Measurements from ENCODE around the gene PCSK2. TPM values are rescaled to one million over a fixed set of nuclear protein-coding genes. Genes with fewer than 3 reads are reported as not detected.

PCSK2 gene
- total RNA-seq, 1 donor from 2014 or later, result 11.5 TPM

DNA sequence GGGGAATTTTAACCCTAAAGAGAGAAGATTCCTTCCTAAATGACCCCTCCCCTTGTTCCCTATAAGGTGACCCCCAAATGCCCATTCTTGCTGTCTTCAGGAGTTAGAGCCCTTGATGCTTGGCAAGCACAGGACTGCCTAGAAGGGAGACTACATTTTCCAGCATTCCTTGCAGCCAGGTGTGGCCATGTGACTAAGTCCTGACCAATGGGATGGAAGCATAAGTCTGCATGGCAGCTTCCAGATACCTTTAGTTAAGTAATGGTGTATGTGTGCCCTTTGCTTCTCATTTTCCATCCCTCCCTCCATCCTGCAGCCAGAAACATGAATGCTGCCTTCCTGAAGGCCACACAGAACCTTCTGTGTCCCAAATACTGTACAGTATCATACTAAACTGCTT, 298.8 kb downstream of the PCSK2 start:
- Mint-ChIP-seq H3K9me3 (ENCODE audit: low read depth) (no peaks in the 10 kb centered on the region), H3K27me3 (peaks cover 4% of the 10 kb centered on the region), H3K4me3 (ENCODE audit: low read depth) (no peak overlapping the region), H3K36me3 (ENCODE audit: insufficient read depth) (peaks cover 2% of the 10 kb centered on the region), H3K4me1 (ENCODE audit: low read depth) (peaks cover 9% of the 10 kb centered on the region), H3K27ac (no peak overlapping the region)
- DNase-seq (ENCODE audit: low spot score, unreplicated experiment), result no peak
- TF ChIP-seq, protein P1, sequence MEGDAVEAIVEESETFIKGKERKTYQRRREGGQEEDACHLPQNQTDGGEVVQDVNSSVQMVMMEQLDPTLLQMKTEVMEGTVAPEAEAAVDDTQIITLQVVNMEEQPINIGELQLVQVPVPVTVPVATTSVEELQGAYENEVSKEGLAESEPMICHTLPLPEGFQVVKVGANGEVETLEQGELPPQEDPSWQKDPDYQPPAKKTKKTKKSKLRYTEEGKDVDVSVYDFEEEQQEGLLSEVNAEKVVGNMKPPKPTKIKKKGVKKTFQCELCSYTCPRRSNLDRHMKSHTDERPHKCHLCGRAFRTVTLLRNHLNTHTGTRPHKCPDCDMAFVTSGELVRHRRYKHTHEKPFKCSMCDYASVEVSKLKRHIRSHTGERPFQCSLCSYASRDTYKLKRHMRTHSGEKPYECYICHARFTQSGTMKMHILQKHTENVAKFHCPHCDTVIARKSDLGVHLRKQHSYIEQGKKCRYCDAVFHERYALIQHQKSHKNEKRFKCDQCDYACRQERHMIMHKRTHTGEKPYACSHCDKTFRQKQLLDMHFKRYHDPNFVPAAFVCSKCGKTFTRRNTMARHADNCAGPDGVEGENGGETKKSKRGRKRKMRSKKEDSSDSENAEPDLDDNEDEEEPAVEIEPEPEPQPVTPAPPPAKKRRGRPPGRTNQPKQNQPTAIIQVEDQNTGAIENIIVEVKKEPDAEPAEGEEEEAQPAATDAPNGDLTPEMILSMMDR (IDR thresholded peaks at IDR 0.05; ENCODE audit: unreplicated experiment), result no peak

DNA sequence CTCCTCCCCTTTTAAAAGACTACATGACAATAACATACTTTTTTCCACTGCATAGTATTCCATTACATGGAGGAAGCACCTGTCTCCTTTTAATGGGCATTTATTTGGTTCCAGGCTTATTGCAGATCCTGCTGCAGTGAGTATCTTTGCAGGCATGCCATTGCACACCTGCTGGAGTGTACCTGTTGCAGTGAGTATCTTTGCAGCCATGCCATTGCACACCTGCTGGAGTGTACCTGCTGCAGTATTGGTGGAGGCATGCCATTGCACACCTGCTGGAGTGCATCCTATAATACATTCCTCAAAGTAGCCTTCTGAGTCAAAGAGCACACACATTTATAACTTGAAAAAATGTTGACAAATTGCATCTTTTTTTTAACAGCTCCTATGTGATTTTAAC, 302.7 kb downstream of the PCSK2 start:
- Mint-ChIP-seq H3K27me3 (peaks cover 4% of the 10 kb centered on the region), H3K4me3 (ENCODE audit: low read depth) (peak overlapping the region; percentile 72), H3K27ac (peak overlapping the region; percentile 67), H3K9me3 (ENCODE audit: low read depth) (no peaks in the 10 kb centered on the region), H3K4me1 (ENCODE audit: low read depth) (peaks cover 14% of the 10 kb centered on the region), H3K36me3 (ENCODE audit: insufficient read depth) (peaks cover 2% of the 10 kb centered on the region)
- TF ChIP-seq, protein P1 (IDR thresholded peaks at IDR 0.05; ENCODE audit: unreplicated experiment), result no peak
- DNase-seq (ENCODE audit: low spot score, unreplicated experiment), result no peak

DNA sequence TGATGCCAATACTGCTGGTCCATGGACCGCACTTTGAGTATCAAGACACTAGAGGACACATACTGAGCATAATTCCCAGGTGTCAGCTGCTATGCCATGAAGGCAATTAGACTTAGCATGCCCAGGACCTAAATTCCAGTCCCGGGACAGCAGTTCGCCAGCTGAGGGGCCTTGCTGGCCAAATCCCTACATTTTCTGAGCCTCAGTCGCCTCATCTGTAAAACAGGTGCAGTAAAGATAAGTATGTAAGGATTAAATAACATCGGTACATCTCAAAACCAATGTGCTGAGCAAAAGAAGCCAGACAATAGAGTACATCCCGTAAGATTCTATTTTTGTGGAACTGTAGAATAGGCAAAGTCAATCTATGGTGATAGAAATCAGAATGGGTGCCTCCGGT, 303.3 kb downstream of the PCSK2 start:
- TF ChIP-seq, protein P1 (IDR thresholded peaks at IDR 0.05; ENCODE audit: unreplicated experiment), result no peak
- H3K9me3 Mint-ChIP-seq (ENCODE audit: low read depth), result no peaks in the 10 kb centered on the region
- H3K36me3 Mint-ChIP-seq (ENCODE audit: insufficient read depth), result peaks cover 2% of the 10 kb centered on the region
- peaks cover 4% of the 10 kb centered on the region for H3K27me3 Mint-ChIP-seq
- peak overlapping the region; percentile 74 for H3K27ac Mint-ChIP-seq
- peaks cover 14% of the 10 kb centered on the region for H3K4me1 Mint-ChIP-seq (ENCODE audit: low read depth)
- DNase-seq (ENCODE audit: low spot score, unreplicated experiment), result no peak
- H3K4me3 Mint-ChIP-seq (ENCODE audit: low read depth), result peak overlapping the region; percentile 72

DNA sequence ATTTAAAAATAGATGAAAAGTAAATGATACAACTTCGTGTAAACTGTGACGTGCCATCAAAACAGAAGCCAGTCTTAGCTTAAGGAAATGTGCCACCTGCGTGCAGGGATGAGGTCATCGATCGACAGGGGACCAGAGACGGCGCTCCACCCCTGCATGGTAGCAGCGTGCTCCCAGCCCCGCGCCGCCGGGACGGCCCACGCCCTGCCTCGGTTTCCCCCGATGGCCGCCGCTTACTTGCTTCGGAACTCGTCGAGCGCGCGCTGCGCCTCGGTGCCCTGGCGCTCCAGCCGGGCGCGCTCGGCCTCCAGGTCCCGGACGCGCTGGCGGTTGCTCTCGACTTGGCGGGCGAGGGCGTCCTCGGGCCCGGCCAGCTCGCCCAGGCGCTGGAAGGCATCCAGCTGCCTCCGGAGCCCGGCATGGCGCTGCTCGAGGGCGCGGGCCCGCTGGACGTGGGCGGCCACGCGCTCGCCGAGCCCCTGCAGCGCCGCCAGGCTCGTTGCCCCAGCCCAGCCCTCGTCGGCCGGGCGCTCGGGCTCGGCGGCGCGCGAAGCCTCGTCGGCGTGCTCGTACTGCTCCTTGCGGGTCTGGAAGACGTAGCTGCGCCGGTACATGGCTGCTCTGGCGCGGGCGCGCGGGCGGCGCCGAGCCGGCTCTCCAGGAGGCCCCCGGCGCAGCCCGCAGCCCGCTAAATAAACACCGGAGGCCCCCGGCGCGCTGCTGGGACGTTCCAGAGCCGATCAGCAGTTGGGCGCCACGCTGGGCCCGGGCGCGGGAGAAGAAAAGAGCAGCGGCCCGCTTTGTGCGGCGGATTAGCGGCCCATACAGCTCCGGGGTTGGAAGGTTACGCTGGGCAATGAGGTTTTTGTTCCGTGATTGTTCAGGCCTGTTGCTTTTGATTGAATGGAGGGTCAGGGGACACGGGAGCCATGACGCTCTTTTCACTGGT, 304.1 kb downstream of the PCSK2 start, which contains the start of gene BFSP1:
Gene BFSP1, minus strand, starts transcription at position 664 of the 949 bp plus-strand sequence. Its CDS starts 50 bp downstream, at position 614.
- H3K27me3 Mint-ChIP-seq, result peaks cover 4% of the 10 kb centered on the region
- TF ChIP-seq, protein P1 (IDR thresholded peaks at IDR 0.05; ENCODE audit: unreplicated experiment), result no peak
- peak within 1 kb of the TSS; percentile 97 for H3K27ac Mint-ChIP-seq
- DNase-seq (ENCODE audit: low spot score, unreplicated experiment), result peak; percentile 45
- H3K4me3 Mint-ChIP-seq (ENCODE audit: low read depth), result peak within 1 kb of the TSS; percentile 81
- H3K36me3 Mint-ChIP-seq (ENCODE audit: insufficient read depth), result no peaks in the 10 kb centered on the region
- H3K4me1 Mint-ChIP-seq (ENCODE audit: low read depth), result peaks cover 12% of the 10 kb centered on the region
- no peaks in the 10 kb centered on the region for H3K9me3 Mint-ChIP-seq (ENCODE audit: low read depth)

DNA sequence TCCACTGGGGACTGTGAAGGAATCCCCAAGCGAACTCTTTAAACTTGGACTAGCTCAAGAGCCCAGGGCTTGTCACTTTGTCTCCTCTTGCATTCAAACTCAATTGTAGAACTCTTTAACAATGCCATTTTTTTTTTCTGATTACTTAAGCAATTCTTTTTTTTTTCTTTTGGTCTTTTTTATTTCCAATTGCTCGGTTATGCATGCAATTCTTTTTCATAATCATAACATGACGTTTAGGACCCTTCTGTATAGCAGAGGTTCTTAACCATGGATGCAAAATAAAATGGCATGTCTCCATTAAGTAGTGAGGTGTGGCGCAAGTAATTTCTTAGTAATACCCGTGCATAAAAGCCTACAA, 304.8 kb downstream of the PCSK2 start:
- Mint-ChIP-seq H3K36me3 (ENCODE audit: insufficient read depth) (no peaks in the 10 kb centered on the region), H3K9me3 (ENCODE audit: low read depth) (no peaks in the 10 kb centered on the region), H3K4me1 (ENCODE audit: low read depth) (peaks cover 12% of the 10 kb centered on the region), H3K4me3 (ENCODE audit: low read depth) (peak overlapping the region; percentile 81), H3K27ac (peak overlapping the region; percentile 97), H3K27me3 (peaks cover 4% of the 10 kb centered on the region)
- DNase-seq (ENCODE audit: low spot score, unreplicated experiment), result no peak
- TF ChIP-seq, protein P1 (IDR thresholded peaks at IDR 0.05; ENCODE audit: unreplicated experiment), result no peak

Data from progenitor cell of endocrine pancreas (in vitro differentiated cells).